Activated CD4-positive, alpha-beta T cell treated with anti-CD3 and anti-CD28 coated beads, Interleukin-2, amount 10 ng/mL, durations not matched to agents 7 days and 5 days (primary cell): ENCODE measurements around the gene RORB. TPM values are rescaled to one million over a fixed set of nuclear protein-coding genes. Genes with fewer than 3 reads are reported as not detected.
"Not testable (repeated sequence)": the region's sequence is repeated elsewhere in the genome, so short reads cannot be mapped to it uniquely, and the experiment has no call there.

Source experiments
- CTCF ChIA-PET: fragments of 350-600 bp; sonication (Branson Sonifier 250); formaldehyde crosslinking; loops from one replicate; lab custom pipeline; 2021; ENCODE audit warnings: antibody characterized with exemption; lab: Charles Lee
- POLR2A ChIA-PET: fragments of 350-600 bp; sonication (Branson Sonifier 250); formaldehyde crosslinking; loops from one replicate; lab custom pipeline; 2021; ENCODE audit warnings: antibody characterized with exemption; lab: Charles Lee
- DNase-seq: peaks from one replicate; pipeline ENCODE4 v3.0.0-alpha.2; 2020
- H3K27ac Mint-ChIP-seq: one replicate; pipeline ENCODE4 v1.8.0; 2021; ENCODE audit warnings: mild to moderate bottlenecking, moderate library complexity, mixed read lengths
- H3K27me3 Mint-ChIP-seq: one replicate; pipeline ENCODE4 v1.8.0; 2021; ENCODE audit warnings: mixed read lengths
- H3K36me3 Mint-ChIP-seq: one replicate; pipeline ENCODE4 v1.8.0; 2021; ENCODE audit warnings: low read depth, mixed read lengths
- H3K4me1 Mint-ChIP-seq: one replicate; pipeline ENCODE4 v1.8.0; 2021; ENCODE audit warnings: mixed read lengths
- H3K4me3 Mint-ChIP-seq: one replicate; pipeline ENCODE4 v1.8.0; 2021; ENCODE audit warnings: mild to moderate bottlenecking, moderate library complexity, mixed read lengths
- H3K9me3 Mint-ChIP-seq: one replicate; pipeline ENCODE4 v1.8.0; 2021; ENCODE audit warnings: mixed read lengths
- total RNA-seq, 2 experiments: library from RNA; stranded (reverse); gene quantifications; one replicate each; pipeline ENCODE4 v1.2.3, GENCODE V29; 2021

RORB gene
- total RNA-seq, 2 experiments from 2014 or later = not detected

- Mint-ChIP-seq H3K4me1 (no peaks in the 10 kb centered on the region), H3K27ac (no peak overlapping the region), H3K36me3 (no peaks in the 10 kb centered on the region), H3K27me3 (no peaks in the 10 kb centered on the region), H3K4me3 (no peak overlapping the region), H3K9me3 (no peaks in the 10 kb centered on the region)
- ChIA-PET CTCF (no interaction called here), POLR2A (no interaction called here)
- DNase-seq = no peak
These were observed 29.1 kb downstream of the RORB start for GRCh38 chr9:74526215-74526614.

GRCh38 chr9:74527718-74528117 lies 30.6 kb downstream of the RORB start:
- no peaks in the 10 kb centered on the region for H3K36me3 Mint-ChIP-seq
- ChIA-PET POLR2A (no interaction called here), CTCF (no interaction called here)
- DNase-seq = no peak
- no peaks in the 10 kb centered on the region for H3K9me3 Mint-ChIP-seq
- H3K27ac Mint-ChIP-seq = no peak overlapping the region
- H3K4me1 Mint-ChIP-seq = no peaks in the 10 kb centered on the region
- no peaks in the 10 kb centered on the region for H3K27me3 Mint-ChIP-seq
- H3K4me3 Mint-ChIP-seq = no peak overlapping the region

- DNase-seq = no peak
- Mint-ChIP-seq H3K27me3 (no peaks in the 10 kb centered on the region), H3K27ac (no peak overlapping the region), H3K36me3 (no peaks in the 10 kb centered on the region), H3K4me1 (no peaks in the 10 kb centered on the region), H3K4me3 (no peak overlapping the region), H3K9me3 (no peaks in the 10 kb centered on the region)
- ChIA-PET POLR2A (no interaction called here), CTCF (no interaction called here)
These were observed 31.1 kb downstream of the RORB start for GRCh38 chr9:74528207-74528606.

- H3K4me3 Mint-ChIP-seq, H3K27ac Mint-ChIP-seq, POLR2A ChIA-PET, H3K4me1 Mint-ChIP-seq, CTCF ChIA-PET, H3K27me3 Mint-ChIP-seq, H3K9me3 Mint-ChIP-seq, DNase-seq, H3K36me3 Mint-ChIP-seq: not testable (repeated sequence)
These were observed 33.3 kb downstream of the RORB start for GRCh38 chr9:74530458-74530857.

GRCh38 chr9:74533253-74533652 lies 36.1 kb downstream of the RORB start:
- H3K9me3 Mint-ChIP-seq = no peaks in the 10 kb centered on the region
- H3K4me1 Mint-ChIP-seq = no peaks in the 10 kb centered on the region
- H3K36me3 Mint-ChIP-seq = no peaks in the 10 kb centered on the region
- no peaks in the 10 kb centered on the region for H3K27me3 Mint-ChIP-seq
- H3K27ac Mint-ChIP-seq = no peak overlapping the region
- no peak overlapping the region for H3K4me3 Mint-ChIP-seq
- POLR2A ChIA-PET = no interaction called here
- DNase-seq = no peak
- CTCF ChIA-PET = no interaction called here

- Mint-ChIP-seq H3K36me3 (no peaks in the 10 kb centered on the region), H3K27ac (no peak overlapping the region), H3K4me1 (no peaks in the 10 kb centered on the region), H3K9me3 (no peaks in the 10 kb centered on the region), H3K27me3 (no peaks in the 10 kb centered on the region), H3K4me3 (no peak overlapping the region)
- no peak for DNase-seq
- ChIA-PET CTCF (no interaction called here), POLR2A (no interaction called here)
These were observed 37.7 kb downstream of the RORB start for GRCh38 chr9:74534841-74535240.

GRCh38 chr9:74543145-74543544 lies 46.0 kb downstream of the RORB start:
- Mint-ChIP-seq H3K4me3 (no peak overlapping the region), H3K27me3 (no peaks in the 10 kb centered on the region), H3K36me3 (no peaks in the 10 kb centered on the region), H3K27ac (no peak overlapping the region), H3K9me3 (no peaks in the 10 kb centered on the region), H3K4me1 (no peaks in the 10 kb centered on the region)
- ChIA-PET CTCF (no interaction called here), POLR2A (no interaction called here)
- DNase-seq = no peak

GRCh38 chr9:74551266-74551665 lies 54.1 kb downstream of the RORB start:
- Mint-ChIP-seq H3K4me1 (no peaks in the 10 kb centered on the region), H3K27ac (no peak overlapping the region), H3K27me3 (no peaks in the 10 kb centered on the region), H3K9me3 (no peaks in the 10 kb centered on the region), H3K36me3 (no peaks in the 10 kb centered on the region), H3K4me3 (no peak overlapping the region)
- CTCF ChIA-PET = no interaction called here
- no peak for DNase-seq
- POLR2A ChIA-PET = no interaction called here

- Mint-ChIP-seq H3K27ac (no peak overlapping the region), H3K4me3 (no peak overlapping the region), H3K36me3 (no peaks in the 10 kb centered on the region), H3K9me3 (no peaks in the 10 kb centered on the region), H3K27me3 (no peaks in the 10 kb centered on the region), H3K4me1 (no peaks in the 10 kb centered on the region)
- CTCF ChIA-PET = no interaction called here
- POLR2A ChIA-PET = no interaction called here
- DNase-seq = no peak
These were observed 57.8 kb downstream of the RORB start for GRCh38 chr9:74554751-74555419.

- DNase-seq = no peak
- ChIA-PET POLR2A (no interaction called here), CTCF (no interaction called here)
- H3K27me3 Mint-ChIP-seq = no peaks in the 10 kb centered on the region
- H3K36me3 Mint-ChIP-seq = no peaks in the 10 kb centered on the region
- no peak overlapping the region for H3K27ac Mint-ChIP-seq
- no peaks in the 10 kb centered on the region for H3K4me1 Mint-ChIP-seq
- H3K4me3 Mint-ChIP-seq = no peak overlapping the region
- no peaks in the 10 kb centered on the region for H3K9me3 Mint-ChIP-seq
These were observed 58.4 kb downstream of the RORB start for GRCh38 chr9:74555565-74555964.

- H3K36me3 Mint-ChIP-seq = no peaks in the 10 kb centered on the region
- DNase-seq = no peak
- CTCF ChIA-PET = no interaction called here
These were observed 59.5 kb downstream of the RORB start for GRCh38 chr9:74556685-74557084.

GRCh38 chr9:74557571-74557970 lies 60.4 kb downstream of the RORB start:
- Mint-ChIP-seq H3K36me3 (no peaks in the 10 kb centered on the region), H3K4me1 (no peaks in the 10 kb centered on the region), H3K9me3 (no peaks in the 10 kb centered on the region), H3K4me3 (no peak overlapping the region), H3K27me3 (no peaks in the 10 kb centered on the region), H3K27ac (no peak overlapping the region)
- no peak for DNase-seq
- POLR2A ChIA-PET = no interaction called here
- CTCF ChIA-PET = no interaction called here

More at GRCh38 chr9:74556685-74557084, 59.5 kb downstream of the RORB start:
- Mint-ChIP-seq H3K4me3 (no peak overlapping the region), H3K27ac (no peak overlapping the region), H3K27me3 (no peaks in the 10 kb centered on the region), H3K4me1 (no peaks in the 10 kb centered on the region), H3K9me3 (no peaks in the 10 kb centered on the region)
- POLR2A ChIA-PET = no interaction called here

- CTCF ChIA-PET = no interaction called here
- POLR2A ChIA-PET = no interaction called here
- Mint-ChIP-seq H3K9me3 (no peaks in the 10 kb centered on the region), H3K36me3 (no peaks in the 10 kb centered on the region), H3K27ac (no peak overlapping the region), H3K4me3 (no peak overlapping the region), H3K4me1 (no peaks in the 10 kb centered on the region), H3K27me3 (no peaks in the 10 kb centered on the region)
- DNase-seq = no peak
These were observed 65.5 kb downstream of the RORB start for GRCh38 chr9:74562611-74563010.

GRCh38 chr9:74570879-74571512 lies 73.9 kb downstream of the RORB start:
- DNase-seq = peak; percentile 20
- ChIA-PET CTCF (no interaction called here), POLR2A (no interaction called here)
- H3K36me3 Mint-ChIP-seq = no peaks in the 10 kb centered on the region
- H3K9me3 Mint-ChIP-seq = no peaks in the 10 kb centered on the region
- no peak overlapping the region for H3K27ac Mint-ChIP-seq
- H3K4me1 Mint-ChIP-seq = no peaks in the 10 kb centered on the region
- no peak overlapping the region for H3K4me3 Mint-ChIP-seq
- H3K27me3 Mint-ChIP-seq = no peaks in the 10 kb centered on the region
